Measurements from ENCODE around the gene KCTD16.
A peak's percentile ranks its signal among the peaks of the same experiment; 100 is the strongest.

The KCTD16 gene

GRCh38 chr5:144166696-144167095, 4.0 kb upstream of the KCTD16 start:
- DNase-seq (ENCODE audit: low read depth) = no peak

GRCh38 chr5:144167998-144168397, 2.7 kb upstream of the KCTD16 start:
- no peak for DNase-seq (ENCODE audit: low read depth)

GRCh38 chr5:144169904-144170275, 783 bp upstream of the KCTD16 start:
- no peak for DNase-seq (ENCODE audit: low read depth)

GRCh38 chr5:144173766-144174165, 3.1 kb downstream of the KCTD16 start:
- no peak for DNase-seq (ENCODE audit: low read depth)

GRCh38 chr5:144177548-144177947, 6.9 kb downstream of the KCTD16 start:
- no peak for DNase-seq (ENCODE audit: low read depth)

GRCh38 chr5:144179226-144179625, 8.6 kb downstream of the KCTD16 start:
- DNase-seq (ENCODE audit: low read depth) = no peak

- no peak for DNase-seq (ENCODE audit: low read depth)
Measured at GRCh38 chr5:144183254-144183889, 12.7 kb downstream of the KCTD16 start.

GRCh38 chr5:144187699-144188294, 17.1 kb downstream of the KCTD16 start:
- DNase-seq (ENCODE audit: low read depth) = peak; percentile 97

- peak; percentile 94 for DNase-seq (ENCODE audit: low read depth)
Measured at GRCh38 chr5:144189800-144190429, 19.2 kb downstream of the KCTD16 start.

- DNase-seq (ENCODE audit: low read depth) = no peak
Measured at GRCh38 chr5:144191531-144191930, 20.9 kb downstream of the KCTD16 start.

- DNase-seq (ENCODE audit: low read depth) = peak; percentile 67
Measured at GRCh38 chr5:144191998-144192397, 21.3 kb downstream of the KCTD16 start.

GRCh38 chr5:144192661-144193060, 22.0 kb downstream of the KCTD16 start:
- DNase-seq (ENCODE audit: low read depth) = no peak

GRCh38 chr5:144194144-144194543, 23.5 kb downstream of the KCTD16 start:
- no peak for DNase-seq (ENCODE audit: low read depth)

GRCh38 chr5:144195448-144195847, 24.8 kb downstream of the KCTD16 start:
- no peak for DNase-seq (ENCODE audit: low read depth)

GRCh38 chr5:144196612-144197011, 25.9 kb downstream of the KCTD16 start:
- no peak for DNase-seq (ENCODE audit: low read depth)

- DNase-seq (ENCODE audit: low read depth) = no peak
Measured at GRCh38 chr5:144198386-144198785, 27.7 kb downstream of the KCTD16 start.

GRCh38 chr5:144201588-144201987, 30.9 kb downstream of the KCTD16 start:
- DNase-seq (ENCODE audit: low read depth) = no peak

GRCh38 chr5:144202072-144202471, 31.4 kb downstream of the KCTD16 start:
- DNase-seq (ENCODE audit: low read depth) = no peak

- no peak for DNase-seq (ENCODE audit: low read depth)
Measured at GRCh38 chr5:144202726-144203125, 32.1 kb downstream of the KCTD16 start.

GRCh38 chr5:144203750-144204596, 33.3 kb downstream of the KCTD16 start:
- DNase-seq (ENCODE audit: low read depth) = peak; percentile 57

- no peak for DNase-seq (ENCODE audit: low read depth)
Measured at GRCh38 chr5:144205141-144205551, 34.5 kb downstream of the KCTD16 start.

- no peak for DNase-seq (ENCODE audit: low read depth)
Measured at GRCh38 chr5:144206141-144206540, 35.5 kb downstream of the KCTD16 start.

All from non-pigmented ciliary epithelial cell (primary cell).